ENCODE data around the gene GALNT9.

DNA sequence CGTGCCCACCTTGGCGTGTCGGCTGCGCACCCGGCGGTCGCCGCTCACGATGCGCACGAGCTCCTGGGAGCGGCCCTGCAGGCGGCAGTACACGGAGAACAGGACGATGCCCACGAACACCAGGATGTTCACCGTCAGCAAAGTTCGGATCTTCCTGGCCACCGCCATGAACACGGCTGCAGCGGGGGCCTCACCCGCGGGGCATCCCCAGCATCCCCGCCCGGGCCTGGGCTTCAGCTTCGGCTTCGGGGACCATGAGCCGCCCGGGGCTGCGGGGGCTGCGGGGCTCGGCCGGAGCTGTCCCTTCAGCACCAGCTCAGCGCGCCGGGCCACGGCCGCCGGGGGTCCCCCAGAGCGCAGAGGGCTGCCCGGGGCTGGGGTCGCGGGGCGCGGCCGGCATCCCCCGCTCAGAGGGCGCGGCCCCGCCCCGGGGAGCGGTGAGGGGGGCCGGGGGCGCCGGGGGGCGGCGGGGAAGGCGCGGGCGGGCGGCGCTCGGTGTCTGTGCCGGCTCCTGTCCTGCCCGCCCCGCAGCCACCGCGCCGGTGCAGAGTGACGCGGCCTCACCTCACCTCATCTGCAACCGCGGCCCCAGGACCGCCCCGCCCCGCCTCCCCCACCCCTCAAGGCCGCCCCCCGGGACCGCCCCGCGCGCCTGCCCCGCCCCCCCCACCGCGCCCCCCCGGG, at the start of gene GALNT9:
- TF ChIP-seq, protein P1, sequence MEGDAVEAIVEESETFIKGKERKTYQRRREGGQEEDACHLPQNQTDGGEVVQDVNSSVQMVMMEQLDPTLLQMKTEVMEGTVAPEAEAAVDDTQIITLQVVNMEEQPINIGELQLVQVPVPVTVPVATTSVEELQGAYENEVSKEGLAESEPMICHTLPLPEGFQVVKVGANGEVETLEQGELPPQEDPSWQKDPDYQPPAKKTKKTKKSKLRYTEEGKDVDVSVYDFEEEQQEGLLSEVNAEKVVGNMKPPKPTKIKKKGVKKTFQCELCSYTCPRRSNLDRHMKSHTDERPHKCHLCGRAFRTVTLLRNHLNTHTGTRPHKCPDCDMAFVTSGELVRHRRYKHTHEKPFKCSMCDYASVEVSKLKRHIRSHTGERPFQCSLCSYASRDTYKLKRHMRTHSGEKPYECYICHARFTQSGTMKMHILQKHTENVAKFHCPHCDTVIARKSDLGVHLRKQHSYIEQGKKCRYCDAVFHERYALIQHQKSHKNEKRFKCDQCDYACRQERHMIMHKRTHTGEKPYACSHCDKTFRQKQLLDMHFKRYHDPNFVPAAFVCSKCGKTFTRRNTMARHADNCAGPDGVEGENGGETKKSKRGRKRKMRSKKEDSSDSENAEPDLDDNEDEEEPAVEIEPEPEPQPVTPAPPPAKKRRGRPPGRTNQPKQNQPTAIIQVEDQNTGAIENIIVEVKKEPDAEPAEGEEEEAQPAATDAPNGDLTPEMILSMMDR (IDR thresholded peaks at IDR 0.05 in 8 of 11, conservative IDR thresholded peaks at IDR 0.05 in 3 of 11), result no peak
- TF ChIP-seq POLR2AphosphoS5 (IDR thresholded peaks at IDR 0.05), result no peak
- no peak for TF ChIP-seq POLR2A (IDR thresholded peaks at IDR 0.05)
